Activated T-helper 17 cell treated with anti-CD3 and anti-CD28 coated beads, Interleukin-2, amount 50 U/mL, for 72 hours (primary cell): ENCODE results near the gene SLC9A4. TPM values are rescaled to one million over a fixed set of nuclear protein-coding genes. Genes with fewer than 3 reads are reported as not detected.

Source experiments
- ATAC-seq: fragments of 150-1000 bp; cut with Tn5 transposase; replicated peaks from 2 replicates; pipeline ENCODE4 v1.10.0; 2021; ENCODE audit warnings: mild to moderate bottlenecking, moderate library complexity
- H3K27ac Mint-ChIP-seq: one replicate; pipeline ENCODE4 v1.8.0; 2022; ENCODE audit warnings: mixed read lengths
- H3K27me3 Mint-ChIP-seq: one replicate; pipeline ENCODE4 v1.8.0; 2022; ENCODE audit warnings: mixed read lengths
- H3K36me3 Mint-ChIP-seq: one replicate; pipeline ENCODE4 v1.8.0; 2022; ENCODE audit warnings: low read depth, mild to moderate bottlenecking, mixed read lengths
- H3K4me1 Mint-ChIP-seq: one replicate; pipeline ENCODE4 v1.8.0; 2022; ENCODE audit warnings: mixed read lengths
- H3K4me3 Mint-ChIP-seq: one replicate; pipeline ENCODE4 v1.8.0; 2022; ENCODE audit warnings: mild to moderate bottlenecking, mixed read lengths
- H3K9me3 Mint-ChIP-seq: one replicate; pipeline ENCODE4 v1.8.0; 2022; ENCODE audit warnings: mixed read lengths
- total RNA-seq, 2 donors: library from RNA; stranded (reverse); gene quantifications; one replicate each; pipeline ENCODE4 v1.2.3, GENCODE V29; 2022

Gene SLC9A4
- total RNA-seq, 2 donors from 2014 or later = 0.11 TPM

DNA sequence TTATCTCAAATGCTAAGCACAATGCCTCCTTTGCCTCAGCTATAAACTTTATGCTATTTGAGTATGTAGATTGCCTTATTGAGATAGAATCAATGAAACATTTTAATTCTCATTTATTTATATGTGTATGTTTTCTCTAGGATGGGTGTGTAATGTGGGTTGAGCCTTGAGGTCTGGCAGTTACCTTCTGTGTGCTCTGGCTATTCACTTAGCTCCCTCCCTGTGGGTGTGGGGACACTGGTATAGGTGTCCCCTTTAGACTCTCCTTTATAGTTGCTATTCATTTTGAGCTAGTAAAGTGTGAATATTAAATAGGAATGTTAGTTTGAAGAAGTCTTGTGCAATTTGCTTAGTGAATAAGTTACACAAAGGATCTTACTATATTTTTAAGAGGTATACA lies 1.8 kb downstream of the SLC9A4 start:
- Mint-ChIP-seq H3K27me3 (peaks cover 29% of the 10 kb centered on the region), H3K27ac (no peak overlapping the region), H3K4me1 (peaks cover 4% of the 10 kb centered on the region), H3K36me3 (no peaks in the 10 kb centered on the region), H3K9me3 (peaks cover 7% of the 10 kb centered on the region), H3K4me3 (no peak overlapping the region)
- ATAC-seq = no peak

DNA sequence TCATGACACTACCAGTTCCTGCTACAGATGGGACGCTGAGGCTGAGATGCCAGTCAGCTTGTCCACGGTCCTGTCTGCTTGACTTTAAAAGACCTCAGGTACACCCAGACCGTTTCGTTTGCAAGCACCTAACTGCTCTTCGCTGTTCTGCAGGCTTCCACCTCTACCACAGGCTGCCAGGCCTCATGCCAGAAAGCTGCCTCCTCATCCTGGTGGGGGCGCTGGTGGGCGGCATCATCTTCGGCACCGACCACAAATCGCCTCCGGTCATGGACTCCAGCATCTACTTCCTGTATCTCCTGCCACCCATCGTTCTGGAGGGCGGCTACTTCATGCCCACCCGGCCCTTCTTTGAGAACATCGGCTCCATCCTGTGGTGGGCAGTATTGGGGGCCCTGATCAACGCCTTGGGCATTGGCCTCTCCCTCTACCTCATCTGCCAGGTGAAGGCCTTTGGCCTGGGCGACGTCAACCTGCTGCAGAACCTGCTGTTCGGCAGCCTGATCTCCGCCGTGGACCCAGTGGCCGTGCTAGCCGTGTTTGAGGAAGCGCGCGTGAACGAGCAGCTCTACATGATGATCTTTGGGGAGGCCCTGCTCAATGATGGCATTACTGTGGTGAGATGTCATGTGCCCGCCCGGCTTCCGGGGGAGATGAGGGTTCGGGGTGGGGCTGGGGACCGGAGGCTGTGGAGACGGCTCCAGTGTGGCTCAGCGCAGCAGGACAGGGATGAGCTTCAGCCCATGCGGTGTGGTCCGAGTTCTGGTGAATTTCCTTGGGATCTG lies 5.9 kb downstream of the SLC9A4 start:
- Mint-ChIP-seq H3K27me3 (peaks cover 18% of the 10 kb centered on the region), H3K36me3 (no peaks in the 10 kb centered on the region), H3K27ac (no peak overlapping the region), H3K4me3 (no peak overlapping the region), H3K4me1 (peaks cover 4% of the 10 kb centered on the region), H3K9me3 (no peaks in the 10 kb centered on the region)
- no peak for ATAC-seq

DNA sequence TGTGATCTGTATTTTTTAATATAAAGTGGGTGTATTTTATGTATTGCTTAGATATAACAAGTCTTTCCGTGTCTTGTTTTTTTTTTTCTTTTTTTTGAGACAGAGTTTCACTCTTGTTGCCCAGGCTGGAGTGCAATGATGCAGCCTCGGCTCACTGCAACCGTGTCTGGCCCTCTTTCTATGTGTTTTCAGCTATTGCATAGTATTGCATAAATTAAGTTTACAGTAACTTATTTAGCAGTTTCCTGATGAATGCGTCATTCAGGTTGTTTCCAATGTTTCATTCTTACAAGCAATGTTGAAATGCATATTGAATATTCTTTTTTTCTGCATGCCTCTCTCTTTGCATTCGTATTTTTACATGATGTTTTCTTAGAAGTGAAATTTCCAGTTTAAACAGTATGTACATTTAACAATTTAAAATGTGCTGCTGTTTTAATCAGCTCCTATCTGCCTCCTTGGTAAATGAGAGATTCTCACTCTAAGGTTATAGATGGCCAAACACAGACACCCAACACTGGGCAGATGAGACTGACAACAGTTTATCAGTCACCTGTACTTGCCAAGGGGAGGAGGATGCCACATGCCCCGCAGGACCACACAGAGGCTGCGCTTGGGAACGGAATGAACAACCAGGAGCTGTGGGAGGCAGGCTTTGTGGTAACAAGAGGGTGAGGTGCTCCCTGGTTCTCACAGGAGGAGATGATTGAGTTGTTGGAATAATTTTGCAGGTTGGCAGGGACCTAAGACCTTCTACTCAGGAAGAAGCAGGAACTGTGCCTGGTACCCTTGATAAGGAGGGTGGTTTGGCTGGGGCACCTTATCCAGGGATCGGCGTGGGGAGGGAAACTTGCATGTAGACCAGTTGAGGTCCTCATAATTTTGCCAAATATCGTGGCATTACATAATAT lies 7.5 kb downstream of the SLC9A4 start:
- no peak overlapping the region for H3K27ac Mint-ChIP-seq
- ATAC-seq = no peak
- H3K9me3 Mint-ChIP-seq = no peaks in the 10 kb centered on the region
- H3K27me3 Mint-ChIP-seq = peaks cover 15% of the 10 kb centered on the region
- no peak overlapping the region for H3K4me3 Mint-ChIP-seq
- no peaks in the 10 kb centered on the region for H3K36me3 Mint-ChIP-seq
- H3K4me1 Mint-ChIP-seq = peaks cover 4% of the 10 kb centered on the region

DNA sequence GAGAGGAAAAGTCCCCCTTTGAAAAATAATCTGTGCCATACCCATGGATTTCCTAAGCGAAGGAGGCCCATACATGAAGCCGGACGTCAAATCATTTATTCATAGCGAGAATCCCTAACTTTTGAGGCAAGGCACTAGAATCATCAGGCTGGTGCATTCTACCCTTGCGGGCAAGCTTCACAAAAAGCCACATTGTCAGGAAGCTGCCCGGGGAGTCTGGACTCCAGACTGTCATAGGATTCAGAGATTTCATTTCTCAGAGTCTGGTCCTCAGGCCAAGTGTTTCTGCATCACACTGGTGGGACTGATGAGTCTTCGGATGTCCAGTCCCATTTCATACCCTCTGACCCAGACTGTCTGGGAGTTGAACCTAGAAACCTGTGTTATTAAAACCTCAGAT lies 8.9 kb downstream of the SLC9A4 start:
- no peak overlapping the region for H3K4me3 Mint-ChIP-seq
- H3K9me3 Mint-ChIP-seq = no peaks in the 10 kb centered on the region
- peaks cover 15% of the 10 kb centered on the region for H3K27me3 Mint-ChIP-seq
- H3K27ac Mint-ChIP-seq = no peak overlapping the region
- H3K36me3 Mint-ChIP-seq = no peaks in the 10 kb centered on the region
- no peak for ATAC-seq
- H3K4me1 Mint-ChIP-seq = peaks cover 4% of the 10 kb centered on the region

DNA sequence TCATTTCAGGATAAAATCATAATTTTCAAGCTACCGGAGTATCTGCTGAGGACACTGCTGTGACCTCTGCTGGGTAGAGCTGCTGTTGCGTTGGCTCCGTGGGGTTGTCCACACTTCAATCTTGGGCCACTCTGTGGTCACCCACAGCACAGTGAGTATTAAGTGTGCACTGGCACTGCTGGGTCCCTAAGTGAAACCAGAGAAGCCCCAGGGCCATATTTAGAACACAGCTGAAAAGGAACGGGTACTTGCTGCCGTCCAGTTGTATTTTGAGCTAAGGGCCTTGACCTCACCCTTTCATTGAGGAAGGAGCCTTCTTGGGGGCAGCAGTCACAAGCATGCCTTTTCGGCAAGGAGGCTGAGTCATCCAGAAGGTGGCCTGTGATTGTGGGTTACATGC lies 10.1 kb downstream of the SLC9A4 start:
- Mint-ChIP-seq H3K27me3 (peaks cover 13% of the 10 kb centered on the region), H3K27ac (no peak overlapping the region), H3K9me3 (no peaks in the 10 kb centered on the region), H3K36me3 (no peaks in the 10 kb centered on the region), H3K4me3 (no peak overlapping the region), H3K4me1 (no peaks in the 10 kb centered on the region)
- no peak for ATAC-seq

DNA sequence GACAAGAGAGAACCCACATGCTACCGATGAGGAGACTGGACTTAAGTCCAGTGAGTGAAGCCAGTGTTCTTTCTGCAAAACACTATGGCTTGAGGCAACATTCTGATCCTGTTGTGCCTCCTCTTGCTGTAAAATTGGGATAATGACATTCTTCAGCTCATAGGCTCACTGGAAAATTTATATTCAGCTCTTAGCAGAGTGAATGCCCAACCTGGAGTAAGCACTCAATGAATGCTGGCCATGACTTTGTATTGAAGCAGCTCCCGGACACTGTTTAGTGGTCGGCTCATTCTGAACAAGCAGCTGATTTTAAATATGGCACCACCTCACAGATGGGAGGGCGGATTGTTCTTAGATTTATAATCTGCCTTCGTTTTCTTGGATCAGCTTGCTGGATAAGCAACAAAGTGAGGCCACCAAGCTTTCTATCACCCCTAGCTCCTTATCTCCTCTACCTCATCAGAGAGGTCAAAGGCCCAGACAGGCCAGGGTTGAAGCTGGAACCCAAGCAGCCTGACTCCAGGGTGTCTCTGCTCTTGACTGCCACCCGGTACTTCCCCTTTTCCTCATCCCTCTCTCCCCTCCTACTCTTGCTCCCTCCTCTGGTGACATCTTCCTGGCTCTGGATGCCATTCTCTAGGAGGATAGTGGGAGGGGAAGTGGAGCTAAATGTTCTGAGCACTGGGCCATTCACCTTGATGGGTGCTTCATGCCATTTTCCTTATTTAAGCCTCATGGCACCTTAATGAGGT lies 11.5 kb downstream of the SLC9A4 start:
- Mint-ChIP-seq H3K36me3 (no peaks in the 10 kb centered on the region), H3K27me3 (peaks cover 16% of the 10 kb centered on the region), H3K4me1 (peaks cover under 1% of the 10 kb centered on the region), H3K27ac (no peak overlapping the region), H3K9me3 (no peaks in the 10 kb centered on the region), H3K4me3 (no peak overlapping the region)
- no peak for ATAC-seq

DNA sequence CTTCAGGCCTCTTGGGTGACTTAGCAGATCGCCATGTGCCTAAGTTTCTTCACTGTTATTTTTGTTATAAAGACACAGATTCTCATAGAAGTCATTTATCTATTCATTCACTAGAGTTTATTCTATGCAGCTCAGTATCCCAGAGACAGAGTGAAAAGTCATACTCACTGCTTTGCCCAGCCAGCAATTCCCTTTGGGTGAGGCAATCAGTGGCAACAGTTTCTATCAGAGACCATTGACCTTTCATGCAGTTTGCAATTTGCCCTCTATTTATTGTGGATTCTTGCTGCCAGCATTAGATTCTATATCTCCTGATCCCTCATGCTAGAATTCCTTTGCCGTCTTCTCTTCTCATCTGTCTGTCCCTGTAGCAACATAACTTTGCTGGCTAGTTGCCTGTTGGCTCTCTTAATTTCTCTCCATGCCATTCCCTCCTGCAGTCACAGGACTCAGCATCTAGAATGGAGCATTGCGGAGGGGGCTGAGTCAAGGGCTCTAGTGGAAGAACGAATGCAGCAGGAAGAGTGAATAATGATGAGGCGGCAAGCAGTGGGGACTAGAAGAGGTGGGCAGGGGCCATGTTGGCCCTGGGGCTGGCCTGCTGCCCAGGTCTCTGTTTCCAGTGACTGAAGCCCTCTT lies 12.2 kb downstream of the SLC9A4 start:
- no peak for ATAC-seq
- Mint-ChIP-seq H3K9me3 (no peaks in the 10 kb centered on the region), H3K27me3 (peaks cover 20% of the 10 kb centered on the region), H3K36me3 (no peaks in the 10 kb centered on the region), H3K4me3 (no peak overlapping the region), H3K27ac (no peak overlapping the region), H3K4me1 (peaks cover 5% of the 10 kb centered on the region)

DNA sequence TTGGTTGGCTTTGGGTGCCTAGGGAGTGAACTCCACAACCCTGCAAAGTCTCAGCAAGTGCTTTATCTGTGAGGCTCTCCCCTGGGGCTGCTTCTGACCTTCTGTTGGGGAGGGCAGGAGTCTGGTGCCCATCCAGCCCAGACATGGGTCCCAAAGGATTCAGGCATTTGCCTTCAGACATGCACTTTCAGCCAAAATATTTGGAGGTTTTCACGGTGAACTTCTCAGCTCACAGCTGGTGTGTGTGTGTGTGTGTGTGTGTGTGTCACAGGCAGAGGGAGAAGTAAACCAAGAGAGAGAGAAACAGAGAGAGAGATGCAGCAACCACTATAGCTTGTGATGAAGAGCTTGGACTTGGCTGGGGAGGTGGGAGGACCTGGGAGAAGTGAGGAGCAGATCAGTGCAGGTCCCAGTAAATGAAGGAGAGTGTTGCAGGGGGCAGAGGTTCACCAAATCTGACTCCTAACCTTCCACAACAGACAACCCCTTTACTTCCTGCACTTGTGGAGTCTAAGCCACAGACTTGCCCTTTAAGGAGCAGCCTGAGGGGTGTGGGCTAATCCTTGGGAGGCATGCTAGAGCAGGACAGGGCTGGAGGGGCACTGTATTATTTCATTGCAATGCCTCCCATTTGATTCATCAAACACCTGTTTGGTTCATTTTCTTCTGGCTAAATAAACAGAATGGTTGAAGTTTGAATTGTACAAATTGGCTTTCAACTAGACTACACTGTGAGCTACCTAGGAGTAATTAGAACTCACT lies 14.1 kb downstream of the SLC9A4 start:
- Mint-ChIP-seq H3K9me3 (no peaks in the 10 kb centered on the region), H3K27me3 (peaks cover 16% of the 10 kb centered on the region), H3K4me1 (peaks cover 5% of the 10 kb centered on the region), H3K4me3 (no peak overlapping the region), H3K36me3 (no peaks in the 10 kb centered on the region), H3K27ac (no peak overlapping the region)
- no peak for ATAC-seq

DNA sequence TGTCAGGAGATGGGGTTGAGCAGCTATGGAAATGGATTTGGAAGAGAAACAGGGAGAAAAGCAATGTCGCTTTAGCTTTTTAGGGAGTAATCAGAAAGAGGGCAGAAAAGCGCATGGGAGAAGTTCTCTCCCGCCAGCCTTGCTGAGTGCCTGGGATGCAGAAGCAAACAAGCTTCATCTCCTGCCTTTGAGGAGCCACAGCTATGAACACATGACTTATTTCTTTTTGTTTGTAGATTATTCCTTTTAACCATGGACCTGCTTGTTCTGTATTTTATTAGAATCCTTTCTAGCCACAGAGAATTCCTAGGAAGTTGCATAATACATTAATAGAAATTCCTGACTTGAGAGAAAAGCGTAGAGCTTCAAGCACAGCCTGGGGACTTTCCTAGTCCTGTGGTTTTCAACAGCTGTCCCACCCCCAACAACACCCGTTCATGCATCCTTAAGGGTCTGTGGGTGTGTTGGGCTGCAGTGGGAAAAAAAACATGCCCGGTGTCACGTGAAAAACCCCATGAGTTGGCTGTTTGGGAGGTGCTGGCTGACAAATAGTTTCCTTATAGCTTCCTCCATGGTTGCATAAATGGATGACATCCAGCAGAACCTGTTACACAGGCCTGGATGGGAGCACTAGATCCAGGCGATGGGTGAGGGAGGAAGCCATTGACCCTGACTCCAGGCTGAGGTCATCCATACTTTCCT lies 14.9 kb downstream of the SLC9A4 start:
- no peak for ATAC-seq
- Mint-ChIP-seq H3K27ac (no peak overlapping the region), H3K9me3 (no peaks in the 10 kb centered on the region), H3K4me3 (no peak overlapping the region), H3K36me3 (no peaks in the 10 kb centered on the region), H3K4me1 (peaks cover 5% of the 10 kb centered on the region), H3K27me3 (peaks cover 16% of the 10 kb centered on the region)

DNA sequence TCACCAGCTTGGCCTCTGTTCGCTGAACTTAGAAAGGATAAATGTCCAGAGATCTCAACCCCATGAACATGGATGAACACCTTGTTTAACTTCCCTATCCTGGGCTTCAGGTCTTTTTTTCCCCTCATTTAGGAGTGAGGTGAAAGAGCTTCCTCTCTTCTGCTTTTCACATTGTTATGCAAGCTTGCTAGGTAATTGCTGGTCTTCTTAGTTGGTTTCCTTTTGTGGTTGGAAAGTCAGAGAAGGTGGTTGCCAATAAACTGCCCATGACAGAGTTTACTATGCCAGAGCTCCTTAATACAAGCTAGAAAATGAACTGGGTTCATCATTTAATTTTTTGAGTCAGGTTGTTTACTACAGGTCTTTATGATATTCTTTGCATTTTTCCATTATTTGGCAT lies 16.6 kb downstream of the SLC9A4 start:
- H3K4me1 Mint-ChIP-seq = peaks cover 5% of the 10 kb centered on the region
- no peak for ATAC-seq
- peaks cover 3% of the 10 kb centered on the region for H3K9me3 Mint-ChIP-seq
- H3K36me3 Mint-ChIP-seq = no peaks in the 10 kb centered on the region
- no peak overlapping the region for H3K4me3 Mint-ChIP-seq
- peaks cover 19% of the 10 kb centered on the region for H3K27me3 Mint-ChIP-seq
- no peak overlapping the region for H3K27ac Mint-ChIP-seq

DNA sequence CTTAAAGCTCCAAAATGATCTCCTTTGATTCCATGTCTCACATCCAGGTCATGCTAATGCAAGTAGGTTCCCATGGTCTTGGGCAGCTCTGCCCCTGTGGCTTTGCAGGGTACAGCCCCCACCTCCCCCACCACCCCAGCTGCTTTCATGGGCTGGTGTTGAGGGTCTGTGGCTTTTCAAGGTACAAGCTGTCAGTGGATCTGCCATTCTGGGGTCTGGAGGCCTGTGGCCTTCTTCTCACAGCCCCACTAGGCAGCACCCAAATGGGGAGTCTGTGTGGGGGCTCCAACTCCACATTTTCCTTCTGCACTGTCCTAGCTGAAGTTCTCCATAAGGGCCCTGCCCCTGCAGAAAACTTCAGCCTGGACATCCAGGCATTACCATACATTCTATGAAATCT lies 19.0 kb downstream of the SLC9A4 start:
- ATAC-seq = no peak
- H3K36me3 Mint-ChIP-seq = no peaks in the 10 kb centered on the region

DNA sequence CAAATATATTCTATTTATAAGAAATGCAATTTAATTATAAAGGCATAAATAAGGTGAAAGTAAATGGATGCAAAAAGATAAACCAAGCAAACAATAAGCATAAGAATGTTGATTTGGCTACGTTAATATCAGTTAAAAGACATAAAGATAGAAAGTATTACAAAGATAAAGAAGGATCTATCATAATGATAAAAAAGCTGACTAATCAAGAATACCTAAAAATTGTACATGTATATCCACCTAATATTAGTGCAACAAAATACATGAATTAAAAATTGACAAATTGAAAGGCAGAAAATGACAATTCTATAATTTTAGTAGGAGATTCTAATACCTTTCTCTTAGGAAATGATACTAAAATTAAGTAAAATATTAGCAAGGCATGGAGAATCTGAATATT lies 21.5 kb downstream of the SLC9A4 start:
- no peaks in the 10 kb centered on the region for H3K36me3 Mint-ChIP-seq
- ATAC-seq = no peak
- H3K9me3 Mint-ChIP-seq = peaks cover 3% of the 10 kb centered on the region
- no peak overlapping the region for H3K27ac Mint-ChIP-seq
- no peak overlapping the region for H3K4me3 Mint-ChIP-seq
- H3K27me3 Mint-ChIP-seq = peaks cover 13% of the 10 kb centered on the region
- peaks cover 9% of the 10 kb centered on the region for H3K4me1 Mint-ChIP-seq

More for the DNA sequence above, 19.0 kb downstream of the SLC9A4 start:
- H3K9me3 Mint-ChIP-seq = peaks cover 3% of the 10 kb centered on the region
- peaks cover 5% of the 10 kb centered on the region for H3K4me1 Mint-ChIP-seq
- H3K27ac Mint-ChIP-seq = no peak overlapping the region
- peaks cover 23% of the 10 kb centered on the region for H3K27me3 Mint-ChIP-seq
- no peak overlapping the region for H3K4me3 Mint-ChIP-seq

DNA sequence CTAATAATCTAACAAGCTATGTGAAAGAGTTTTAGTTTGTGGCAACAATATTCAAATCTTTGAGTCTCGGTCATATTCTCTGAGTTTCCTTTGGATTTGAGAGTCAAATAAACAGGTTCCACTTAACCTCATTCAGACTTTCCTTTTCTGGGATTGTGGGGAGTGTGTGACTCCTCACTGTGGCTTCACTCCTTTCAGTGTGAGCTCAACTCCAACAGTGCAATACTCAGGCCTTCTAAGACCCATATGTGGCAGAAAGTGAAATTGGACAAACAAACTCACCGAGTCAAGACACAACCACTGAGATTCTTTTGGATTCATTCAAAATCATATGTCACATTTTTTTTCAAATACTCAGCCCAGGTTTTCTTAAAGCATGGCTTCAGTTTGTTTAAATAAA lies 25.4 kb downstream of the SLC9A4 start:
- no peak overlapping the region for H3K4me3 Mint-ChIP-seq
- H3K36me3 Mint-ChIP-seq = no peaks in the 10 kb centered on the region
- peak; percentile 96 for ATAC-seq
- H3K27ac Mint-ChIP-seq = no peak overlapping the region
- H3K9me3 Mint-ChIP-seq = peaks cover 3% of the 10 kb centered on the region
- H3K4me1 Mint-ChIP-seq = peaks cover 6% of the 10 kb centered on the region
- H3K27me3 Mint-ChIP-seq = peaks cover 16% of the 10 kb centered on the region
